Frontal cortex (tissue), 1 donor: ENCODE measurements around the gene OR4K2. TPM values are rescaled to one million over a fixed set of nuclear protein-coding genes. Genes with fewer than 3 reads are reported as not detected.

ENCODE experiments used
- total RNA-seq: library from RNA; depleted of rRNA; stranded (reverse); fragments of >200 nt; gene quantifications from one replicate; pipeline ENCODE4 v1.2.3, GENCODE V29; 2014

The OR4K2 gene
- total RNA-seq, 1 donor from 2014 or later, result not detected

Other genes with a start within 250 kb of the OR4K2 start
- gene OR11H2, start 161.3 kb upstream of the OR4K2 start, total RNA-seq, result not detected
- not detected for gene OR4Q3, start 131.6 kb upstream of the OR4K2 start, total RNA-seq
- gene OR4M1, start 101.6 kb upstream of the OR4K2 start, total RNA-seq, result not detected
- not detected for gene OR4N2, start 71.4 kb upstream of the OR4K2 start, total RNA-seq
- gene OR4K5, start 45.5 kb downstream of the OR4K2 start, total RNA-seq, result not detected
- gene OR4K1, start 55.8 kb downstream of the OR4K2 start, total RNA-seq, result not detected
- not detected for gene OR4K15, start 100.4 kb downstream of the OR4K2 start, total RNA-seq
- not detected for gene OR4Q2, start 127.0 kb downstream of the OR4K2 start, total RNA-seq
- gene OR4K14, start 144.2 kb downstream of the OR4K2 start, total RNA-seq, result not detected
- gene OR4K13, start 160.9 kb downstream of the OR4K2 start, total RNA-seq, result not detected
- gene OR4L1, start 184.9 kb downstream of the OR4K2 start, total RNA-seq, result not detected
- not detected for gene OR4K17, start 235.6 kb downstream of the OR4K2 start, total RNA-seq